ENCODE results near the gene MCFD2. TPM values are rescaled to one million over a fixed set of nuclear protein-coding genes. Genes with fewer than 3 reads are reported as not detected.
A peak's percentile ranks its signal among the peaks of the same experiment; 100 is the strongest.
"Not testable (repeated sequence)": the region's sequence is repeated elsewhere in the genome, so short reads cannot be mapped to it uniquely, and the experiment has no call there.

The MCFD2 gene
- total RNA-seq, 1 experiment from 2014 or later: 173 TPM

DNA sequence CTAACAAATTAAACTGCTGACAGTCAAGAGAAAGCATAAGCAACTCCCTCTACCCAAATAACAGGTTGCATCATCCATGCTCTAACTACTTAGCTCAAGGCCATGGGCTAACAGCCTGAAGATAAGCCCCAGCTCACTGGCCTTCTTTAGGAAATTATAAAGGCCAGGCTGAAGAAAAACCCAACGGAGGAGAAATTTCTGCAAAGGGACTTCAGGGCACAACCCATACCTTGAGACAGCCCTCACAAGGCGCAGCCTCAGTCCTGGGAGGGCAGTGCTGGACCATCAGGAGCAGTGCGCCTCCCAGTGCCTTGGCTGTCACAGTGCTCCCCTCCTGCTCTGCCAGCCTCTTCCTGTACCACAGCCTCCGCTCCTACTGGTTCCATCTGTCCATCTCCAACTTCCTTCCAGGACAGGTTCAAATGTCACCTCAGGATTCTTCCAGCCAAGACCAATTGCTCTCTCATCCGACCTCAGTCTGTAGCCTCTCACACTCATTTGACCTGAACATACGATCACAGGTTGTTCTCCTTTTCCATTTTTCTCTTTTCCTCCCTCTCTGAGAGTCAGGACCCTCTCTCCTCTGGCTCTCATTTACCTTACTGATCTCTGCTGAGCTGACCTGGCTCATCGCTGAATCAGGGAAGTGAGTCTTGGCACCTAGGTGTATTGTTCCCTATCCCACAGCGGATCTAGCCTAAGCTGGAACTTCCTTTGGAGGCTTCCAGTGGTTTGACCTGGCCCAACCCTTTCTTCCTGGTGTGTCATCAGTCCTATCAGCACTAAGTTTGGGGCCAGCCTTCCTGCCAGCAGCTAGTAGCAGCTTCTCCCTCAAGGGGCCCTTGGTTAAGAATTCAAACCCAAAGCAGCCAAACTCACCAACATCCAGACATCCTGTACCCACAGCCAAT lies 1.9 kb downstream of the MCFD2 start:
- DNase-seq (ENCODE audit: low read depth): no peak
- in situ Hi-C loops (cut with HindIII; ENCODE audit: low pct_unique_long_range_greater_than_20kb, low sequenced_read_pairs): no loop called here

DNA sequence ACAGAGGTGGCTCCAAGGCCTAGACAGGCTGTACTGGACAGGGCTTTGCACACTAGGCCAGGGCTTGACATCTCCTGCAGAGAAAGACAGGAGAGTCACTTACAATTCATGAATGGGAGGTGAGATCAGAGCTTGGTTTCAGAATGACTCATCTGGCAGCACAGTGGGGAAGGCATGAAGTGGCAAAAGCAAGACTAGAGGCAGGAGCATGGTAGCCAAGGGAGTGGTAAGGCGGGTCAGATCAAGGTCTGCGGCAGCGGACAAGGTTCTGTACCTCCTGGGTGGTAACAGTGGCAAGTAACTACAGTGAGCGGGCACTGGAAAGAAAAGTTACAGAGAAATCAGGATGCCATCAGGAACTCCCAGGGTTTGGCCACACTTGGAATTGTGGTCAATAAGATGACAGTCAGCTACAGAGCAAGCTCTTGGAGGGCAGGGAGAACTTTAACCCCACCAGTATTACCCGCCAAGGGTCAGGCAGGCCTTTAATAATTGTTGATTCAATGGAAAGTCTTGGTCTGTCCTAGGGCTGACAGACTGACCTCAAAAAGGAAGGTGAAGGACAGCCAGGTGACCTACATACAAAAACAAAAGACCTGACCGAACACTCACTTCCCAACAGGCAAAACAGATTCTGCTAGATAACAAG lies 5.7 kb downstream of the MCFD2 start:
- in situ Hi-C loops (cut with HindIII; ENCODE audit: low pct_unique_long_range_greater_than_20kb, low sequenced_read_pairs): no loop called here
- DNase-seq (ENCODE audit: low read depth): peak; percentile 89

DNA sequence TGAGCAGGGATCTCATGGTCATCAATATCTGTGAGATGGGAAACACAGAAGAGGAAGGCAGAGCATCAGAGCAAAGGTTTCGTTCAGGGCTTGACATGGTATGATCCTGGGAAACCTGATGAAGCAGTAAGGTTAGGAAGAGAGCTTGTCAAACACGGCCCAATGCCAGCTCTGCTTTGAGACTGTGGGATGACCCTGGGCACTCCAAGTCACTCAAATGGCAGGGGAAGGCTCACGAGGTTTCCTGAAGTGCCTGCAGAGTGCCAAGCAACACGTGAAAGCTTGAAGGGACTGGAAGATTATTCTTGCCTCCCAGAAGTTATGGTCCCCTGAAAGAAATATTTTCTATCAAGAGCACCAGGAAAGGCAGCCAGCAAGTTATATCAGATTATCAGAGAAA lies 6.5 kb downstream of the MCFD2 start:
- no peak for DNase-seq (ENCODE audit: low read depth)
- in situ Hi-C loops (cut with HindIII; ENCODE audit: low pct_unique_long_range_greater_than_20kb, low sequenced_read_pairs): no loop called here

DNA sequence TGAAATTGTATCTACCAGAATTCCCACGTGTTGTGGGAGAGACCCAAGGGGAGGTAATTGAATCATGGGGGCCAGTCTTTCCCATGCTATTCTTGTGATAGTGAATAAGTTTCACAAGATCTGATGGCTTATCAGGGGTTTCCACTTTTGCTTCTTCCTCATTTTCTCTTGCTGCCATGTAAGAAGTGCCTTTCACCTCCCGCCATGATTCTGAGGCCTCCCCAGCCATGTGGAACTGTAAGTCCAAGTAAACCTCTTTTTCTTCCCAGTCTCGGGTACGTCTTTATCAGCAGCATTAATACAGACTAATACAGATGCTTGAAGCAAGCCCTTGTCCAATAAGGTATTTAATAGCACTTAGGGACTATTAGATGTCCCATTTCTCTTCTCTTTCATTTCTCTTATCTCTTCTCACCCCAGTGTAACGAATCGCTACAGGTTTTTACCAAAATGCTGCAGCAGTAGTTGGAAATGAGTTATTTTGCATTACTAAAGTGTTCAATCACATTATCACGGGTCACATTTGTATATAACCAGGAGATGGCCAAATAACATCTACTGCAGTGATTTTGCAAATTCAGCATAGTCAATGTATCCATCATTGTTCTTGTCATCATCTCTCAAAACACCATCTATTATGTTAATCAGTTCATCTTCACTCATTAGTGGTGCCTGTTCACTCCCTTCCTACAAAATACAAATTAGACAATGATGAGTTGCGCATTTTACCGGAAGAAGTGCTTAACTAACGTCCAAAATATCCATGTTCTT lies 10.5 kb downstream of the MCFD2 start:
- in situ Hi-C loops (cut with HindIII; ENCODE audit: low pct_unique_long_range_greater_than_20kb, low sequenced_read_pairs): not testable (repeated sequence)

DNA sequence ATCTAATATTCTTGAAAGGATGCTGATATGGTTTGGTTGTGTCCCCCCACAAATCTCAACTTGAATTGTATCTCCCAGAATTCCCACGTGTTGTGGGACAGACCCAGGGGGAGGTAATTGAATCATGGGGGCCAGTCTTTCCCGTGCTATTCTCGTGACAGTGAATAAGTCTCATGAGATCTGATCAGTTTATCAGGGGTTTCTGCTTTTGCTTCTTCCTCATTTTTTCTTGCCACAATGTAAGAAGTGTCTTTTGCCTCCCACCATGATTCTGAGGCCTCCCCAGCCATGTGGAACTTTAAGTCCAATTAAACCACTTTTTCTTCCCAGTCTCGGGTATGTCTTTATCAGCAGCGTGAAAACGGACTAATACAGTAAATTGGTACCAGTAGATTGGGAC lies 12.6 kb downstream of the MCFD2 start:
- in situ Hi-C loops (cut with HindIII; ENCODE audit: low pct_unique_long_range_greater_than_20kb, low sequenced_read_pairs); DNase-seq (ENCODE audit: low read depth): not testable (repeated sequence)

More for the DNA sequence above, 10.5 kb downstream of the MCFD2 start:
- not testable (repeated sequence) for DNase-seq (ENCODE audit: low read depth)

DNA sequence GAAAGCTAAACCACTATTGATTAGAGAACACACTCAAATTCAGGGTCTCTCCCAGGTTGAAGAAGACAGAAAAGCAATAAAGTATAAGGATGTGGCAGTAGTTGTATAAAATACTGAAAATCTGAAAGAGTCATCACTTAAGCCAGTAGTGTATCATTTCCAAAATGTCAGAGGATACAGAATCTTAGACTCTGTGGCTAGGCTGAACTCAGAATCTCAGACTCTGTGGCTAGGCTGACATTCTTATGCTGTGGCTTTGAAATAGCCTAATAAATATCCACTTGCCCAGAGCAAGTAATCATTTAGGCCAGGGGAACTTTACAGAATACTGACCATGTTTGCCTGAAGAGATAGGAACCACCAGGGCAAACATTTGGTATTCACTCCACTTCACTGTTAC lies 13.1 kb downstream of the MCFD2 start:
- DNase-seq (ENCODE audit: low read depth): no peak

DNA sequence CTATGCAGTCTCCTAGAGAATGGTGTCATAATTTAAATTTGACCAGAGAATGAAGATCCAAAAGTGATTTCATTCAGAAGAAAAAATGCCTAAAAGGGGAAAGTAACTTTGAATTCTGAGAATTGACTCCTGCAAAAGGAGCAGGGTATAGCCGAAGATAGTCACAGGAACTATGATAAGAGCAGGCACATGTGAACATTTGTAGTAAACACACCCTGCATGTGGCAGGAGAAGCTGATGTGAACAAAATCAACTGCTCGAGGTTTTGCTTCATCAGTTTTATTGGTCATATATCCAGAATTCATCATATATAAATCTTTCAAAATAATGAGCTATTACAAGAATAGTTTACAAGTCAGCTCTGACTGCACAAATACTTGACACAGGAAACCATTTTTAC lies 14.0 kb downstream of the MCFD2 start:
- in situ Hi-C loops (cut with HindIII; ENCODE audit: low pct_unique_long_range_greater_than_20kb, low sequenced_read_pairs): no loop called here
- no peak for DNase-seq (ENCODE audit: low read depth)

More for the DNA sequence above, 13.1 kb downstream of the MCFD2 start:
- in situ Hi-C loops (cut with HindIII; ENCODE audit: low pct_unique_long_range_greater_than_20kb, low sequenced_read_pairs): no loop called here

DNA sequence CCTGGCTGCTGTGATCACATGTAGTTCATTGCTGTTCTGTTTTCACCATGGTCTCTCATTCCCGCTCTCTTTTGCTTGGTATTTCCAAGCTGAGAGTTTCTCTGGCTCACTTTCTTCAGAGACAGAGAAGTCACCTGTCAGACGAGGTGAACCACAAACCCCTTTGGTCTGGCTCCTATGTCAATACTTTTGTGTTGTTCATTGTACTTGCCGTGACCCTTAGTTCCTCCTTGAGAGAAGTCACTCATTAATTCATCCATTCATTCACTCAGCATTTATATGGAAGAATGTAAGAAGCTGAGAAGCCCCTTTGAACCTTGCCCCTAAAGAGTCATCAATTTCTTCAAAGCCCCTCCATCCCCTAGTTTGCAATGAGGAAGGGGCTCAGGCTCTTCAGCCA lies 15.2 kb downstream of the MCFD2 start:
- in situ Hi-C loops (cut with HindIII; ENCODE audit: low pct_unique_long_range_greater_than_20kb, low sequenced_read_pairs): no loop called here
- no peak for DNase-seq (ENCODE audit: low read depth)

DNA sequence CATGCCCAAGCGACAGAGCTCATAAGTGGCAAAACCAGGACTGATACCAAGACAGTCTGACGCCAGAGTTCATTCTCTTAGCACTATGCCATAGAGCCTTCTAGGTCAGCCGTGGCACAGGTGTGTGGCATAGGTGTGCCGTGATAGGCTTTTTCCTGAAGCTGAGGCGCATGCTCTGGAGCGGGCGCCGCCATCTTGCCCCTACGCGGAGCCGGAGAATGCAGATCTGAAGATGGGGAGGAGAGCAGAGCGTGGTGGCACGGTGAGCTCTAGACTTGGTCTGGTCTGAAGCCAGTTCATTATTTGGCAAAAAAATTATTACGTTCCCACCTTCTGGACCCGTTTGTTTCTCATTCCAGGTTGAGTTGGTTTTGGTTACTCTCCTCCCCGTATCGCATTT lies 16.6 kb downstream of the MCFD2 start:
- in situ Hi-C loops (cut with HindIII; ENCODE audit: low pct_unique_long_range_greater_than_20kb, low sequenced_read_pairs): no loop called here
- DNase-seq (ENCODE audit: low read depth): no peak

DNA sequence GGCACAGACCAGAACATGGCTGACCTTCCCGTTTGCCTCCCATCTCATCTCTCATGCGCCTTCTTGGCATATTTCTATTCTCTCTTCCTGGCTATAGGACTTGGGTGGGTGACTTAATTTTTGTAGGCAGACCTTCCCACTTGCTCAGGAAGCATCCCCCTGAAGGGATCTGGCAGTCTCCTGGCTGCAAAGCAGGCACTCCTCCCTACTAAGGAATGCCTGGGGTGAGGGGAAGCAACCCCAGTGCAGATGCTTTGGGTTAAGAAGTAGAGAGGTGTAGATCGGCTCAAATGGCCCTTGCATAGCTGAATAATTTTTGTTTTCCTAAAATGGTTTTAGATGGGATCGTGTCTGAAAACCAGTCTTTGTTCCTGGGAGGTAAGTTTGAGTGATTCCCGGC lies 17.6 kb downstream of the MCFD2 start:
- in situ Hi-C loops (cut with HindIII; ENCODE audit: low pct_unique_long_range_greater_than_20kb, low sequenced_read_pairs): no loop called here
- DNase-seq (ENCODE audit: low read depth): no peak

DNA sequence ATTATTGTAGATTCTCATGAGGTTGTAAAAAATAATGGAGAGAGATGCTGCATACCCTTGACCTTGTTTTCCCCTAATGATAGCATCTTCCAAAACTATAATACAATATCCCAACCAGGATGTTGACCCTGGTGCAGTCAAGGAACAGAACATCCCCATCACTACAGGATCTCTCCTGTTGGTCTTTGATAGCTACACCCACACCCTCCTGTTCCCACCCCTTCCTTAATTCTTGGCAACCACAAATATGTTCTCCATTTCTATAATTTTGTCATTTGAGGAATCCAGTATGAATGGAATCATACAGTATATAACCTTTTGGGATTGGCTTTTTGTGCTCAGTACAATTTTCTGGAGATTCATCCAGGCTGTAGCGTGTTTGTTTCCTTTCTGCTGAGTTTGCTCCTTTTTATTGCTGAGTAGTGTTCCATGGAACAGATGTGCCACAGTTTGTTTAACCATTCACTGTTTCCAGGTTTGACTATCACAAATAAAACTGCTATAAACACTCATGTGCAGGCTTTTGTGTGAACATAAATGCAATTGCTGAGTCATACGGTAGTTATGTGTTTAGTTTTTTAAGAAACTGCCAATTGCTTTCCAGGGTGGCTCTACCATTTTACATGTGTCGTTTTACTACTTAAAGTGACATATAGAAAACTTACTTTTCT lies 22.2 kb downstream of the MCFD2 start:
- DNase-seq (ENCODE audit: low read depth): no peak
- in situ Hi-C loops (cut with HindIII; ENCODE audit: low pct_unique_long_range_greater_than_20kb, low sequenced_read_pairs): no loop called here

DNA sequence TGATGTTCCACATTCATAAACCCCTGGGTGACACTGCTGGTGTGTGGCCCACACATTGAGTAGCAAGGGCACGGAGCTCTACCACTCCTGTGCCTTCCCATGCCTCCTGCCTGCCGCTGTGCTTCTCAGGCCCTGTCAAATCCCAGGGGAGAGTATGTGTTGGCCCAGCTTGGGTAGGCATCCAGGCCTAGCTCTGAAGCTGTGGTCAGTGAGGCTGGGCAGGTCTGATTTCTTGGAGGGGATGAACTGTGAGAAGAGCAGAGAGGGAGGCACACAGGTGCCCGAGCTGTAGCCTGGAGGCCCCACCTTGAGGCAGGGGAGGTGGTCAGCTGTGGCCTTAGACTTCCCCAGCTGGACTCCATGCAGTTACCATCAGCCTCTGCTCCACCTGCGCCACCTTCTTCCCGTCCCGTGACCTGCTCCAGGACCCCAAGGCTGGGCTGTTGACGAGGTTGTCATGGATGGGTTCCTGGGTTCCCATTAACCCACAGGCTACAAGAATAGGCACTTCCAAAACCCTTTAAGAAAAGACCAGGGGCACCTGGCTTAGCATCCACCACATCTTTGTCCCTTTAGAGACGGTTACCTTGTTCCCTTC lies 23.6 kb downstream of the MCFD2 start:
- in situ Hi-C loops (cut with HindIII; ENCODE audit: low pct_unique_long_range_greater_than_20kb, low sequenced_read_pairs): no loop called here

DNA sequence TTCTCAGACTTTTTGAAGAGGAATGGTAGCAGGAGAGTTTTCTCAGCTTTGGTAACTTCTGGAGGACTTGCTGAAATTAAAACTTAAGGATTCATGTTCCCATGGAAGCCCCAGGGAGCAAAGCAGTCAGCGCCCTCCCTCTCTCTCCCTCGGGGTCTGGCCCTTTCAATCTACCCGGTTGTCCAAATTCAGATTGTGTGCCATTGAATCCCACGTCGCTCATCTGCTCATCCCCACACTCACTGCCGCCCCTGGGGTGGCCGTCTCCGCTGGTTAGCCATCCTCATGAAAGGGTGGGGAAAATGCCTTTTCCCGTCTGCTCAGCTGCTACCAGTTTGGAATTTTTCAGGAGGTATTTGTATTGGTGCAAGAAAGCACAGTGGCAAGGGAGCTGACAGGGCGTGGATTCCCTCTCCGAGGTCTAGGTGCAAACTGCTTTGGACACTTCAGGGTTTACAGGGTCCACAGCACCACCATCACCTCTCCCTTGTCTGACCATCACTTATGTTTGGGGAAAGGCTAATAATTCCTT lies 27.1 kb downstream of the MCFD2 start:
- no peak for DNase-seq (ENCODE audit: low read depth)
- in situ Hi-C loops (cut with HindIII; ENCODE audit: low pct_unique_long_range_greater_than_20kb, low sequenced_read_pairs): no loop called here

More for the DNA sequence above, 23.6 kb downstream of the MCFD2 start:
- no peak for DNase-seq (ENCODE audit: low read depth)

DNA sequence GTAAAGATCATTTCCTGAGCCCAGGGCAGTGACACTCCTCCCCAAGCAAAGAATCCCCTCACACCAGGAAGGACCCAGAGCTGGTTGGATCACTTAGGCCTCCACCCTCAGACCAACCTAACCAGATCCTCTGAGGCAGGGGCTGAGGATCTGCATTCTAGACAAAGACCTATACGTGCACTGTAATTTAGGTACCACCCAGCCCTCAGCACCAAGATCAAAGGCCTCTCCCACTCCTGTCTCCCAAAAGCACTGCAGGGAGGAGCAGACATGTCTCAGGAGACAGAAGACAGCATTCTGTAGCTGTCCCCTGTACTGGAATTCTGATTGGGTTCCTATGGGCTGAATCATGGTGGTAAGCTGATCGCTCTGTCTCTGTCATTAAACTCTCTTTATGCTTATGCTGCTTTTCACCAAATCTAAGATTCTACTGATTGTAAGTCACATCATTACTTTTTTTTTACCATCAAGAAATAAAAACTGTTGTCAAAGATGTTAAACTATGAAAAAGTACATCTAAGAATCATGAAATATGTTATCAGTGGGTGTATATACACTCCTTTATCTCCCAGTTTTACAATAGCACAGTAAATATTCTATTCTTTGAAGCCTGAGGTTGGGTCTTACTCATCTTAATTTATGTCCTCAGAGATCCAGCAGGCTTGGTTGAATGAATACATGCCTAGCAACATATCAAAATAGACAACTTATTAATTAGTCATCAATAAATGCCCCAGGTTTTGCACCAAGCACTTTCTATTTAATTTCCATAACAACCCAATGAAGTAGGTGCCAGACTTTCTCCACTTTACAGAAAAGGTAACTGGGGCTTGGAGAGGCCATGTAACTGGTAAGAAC lies 28.3 kb downstream of the MCFD2 start:
- in situ Hi-C loops (cut with HindIII; ENCODE audit: low pct_unique_long_range_greater_than_20kb, low sequenced_read_pairs): no loop called here
- no peak for DNase-seq (ENCODE audit: low read depth)

DNA sequence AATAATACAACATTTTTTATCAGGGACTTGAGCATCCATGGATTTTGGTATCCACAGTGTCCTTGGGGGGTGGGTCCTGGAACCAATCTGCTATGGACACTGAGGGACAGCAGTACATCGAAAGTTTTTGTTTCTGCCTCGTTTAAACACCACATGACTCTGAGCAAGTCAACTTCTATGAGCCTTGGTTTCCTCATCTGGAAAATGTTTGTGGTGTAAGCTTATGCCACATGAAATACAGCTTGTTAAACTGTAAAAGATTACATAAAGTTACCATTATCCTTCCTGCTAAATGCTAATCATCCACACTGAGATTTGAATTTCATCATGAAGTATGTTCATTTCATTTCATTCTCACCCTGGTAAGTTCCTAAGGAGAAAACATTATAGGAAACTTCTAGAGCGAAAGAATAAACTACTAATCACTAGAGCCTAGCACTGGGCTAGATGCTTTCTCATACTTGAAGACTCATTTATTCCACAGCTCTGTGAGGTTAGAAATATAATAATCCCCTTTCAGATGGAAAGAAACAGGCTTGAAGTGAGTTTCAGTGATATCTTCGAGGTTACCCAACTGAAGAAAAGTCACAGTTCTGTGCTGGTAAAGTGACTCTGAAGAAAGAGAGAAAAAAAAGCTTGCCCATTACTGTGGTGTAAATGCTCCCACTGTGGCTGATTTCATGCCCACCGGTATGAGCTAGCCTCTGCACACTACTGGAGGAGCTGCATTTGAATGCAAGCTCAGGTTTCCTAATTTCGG lies 29.2 kb downstream of the MCFD2 start:
- in situ Hi-C loops (cut with HindIII; ENCODE audit: low pct_unique_long_range_greater_than_20kb, low sequenced_read_pairs): no loop called here
- no peak for DNase-seq (ENCODE audit: low read depth)

DNA sequence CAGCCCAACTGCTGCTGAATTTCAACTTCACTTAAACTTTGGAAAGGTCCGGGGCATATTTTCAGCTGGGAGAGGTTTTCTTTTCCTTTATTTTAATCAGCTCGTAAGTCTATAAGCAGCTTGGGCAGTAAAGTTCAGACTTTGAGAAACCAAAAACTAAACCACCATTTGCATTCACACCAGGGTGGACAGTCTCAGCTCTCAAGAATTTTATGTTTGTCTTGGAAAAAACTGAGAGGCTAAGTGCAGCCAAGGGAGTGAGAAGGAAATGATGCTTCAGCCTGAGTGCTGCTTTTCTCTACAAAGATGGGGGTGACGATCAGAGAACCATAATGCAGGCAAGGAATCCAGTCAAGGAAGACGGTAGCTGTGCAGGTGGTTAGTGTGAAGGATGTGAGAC lies 30.2 kb downstream of the MCFD2 start:
- no peak for DNase-seq (ENCODE audit: low read depth)
- in situ Hi-C loops (cut with HindIII; ENCODE audit: low pct_unique_long_range_greater_than_20kb, low sequenced_read_pairs): no loop called here
